SK-N-MC (cell line): ENCODE results near the gene RXFP4.

Experiments
- EZH2 ChIP-seq: fragments of 200-600 bp; sonication (generic); IDR thresholded peaks from one replicate; pipeline ENCODE4 v1.6.1; 2017; ENCODE audit warnings: antibody characterized with exemption
- FOXP2 ChIP-seq: optimal IDR thresholded peaks from 2 replicates; pipeline ENCODE3; 2011; ENCODE audit warnings: mild to moderate bottlenecking, moderate library complexity; ENCODE audit not compliant: insufficient read depth; ENCODE audit errors: extremely low read length, control extremely low read depth
- POLR2AphosphoS5 ChIP-seq: IDR thresholded peaks from 2 replicates; pipeline ENCODE4 v1.6.1; 2012; ENCODE audit warnings: mild to moderate bottlenecking, low read depth, low read length, borderline replicate concordance

DNA sequence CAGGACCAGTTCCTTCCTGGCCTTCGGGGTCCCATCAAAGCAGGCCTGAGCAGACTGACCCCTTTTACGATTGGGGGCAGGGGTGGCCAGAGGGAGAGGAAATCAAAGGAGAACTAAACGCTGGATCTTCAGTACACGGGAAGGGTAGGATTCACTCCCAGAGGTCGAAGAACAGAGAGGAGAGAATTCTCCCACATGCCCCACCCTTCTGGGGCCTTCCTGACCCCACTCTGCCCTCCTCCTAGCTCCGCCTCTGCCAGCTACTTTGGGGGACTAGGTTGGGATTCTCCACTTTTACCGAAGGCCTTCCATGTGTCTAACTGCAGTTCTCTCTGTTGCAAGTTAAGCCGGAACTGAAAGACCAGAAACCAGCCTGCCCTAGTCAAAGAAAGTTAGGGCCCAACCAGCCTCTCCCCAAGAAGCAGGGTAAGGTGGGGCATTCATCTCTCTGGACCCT, 37.6 kb downstream of the RXFP4 start:
- no peak for TF ChIP-seq EZH2
- no peak for TF ChIP-seq POLR2AphosphoS5
- no peak for TF ChIP-seq FOXP2
